Kidney epithelial cell (primary cell): Measurements from ENCODE around the gene CALB2. TPM values are rescaled to one million over a fixed set of nuclear protein-coding genes. Genes with fewer than 3 reads are reported as not detected.

Experiments used
- DNase-seq: peaks from one replicate; pipeline ENCODE4 v3.0.0-alpha.2; 2010; ENCODE audit warnings: low read depth
- H3K27me3 ChIP-seq: 2 replicates; pipeline ENCODE4 v1.6.0; 2011; ENCODE audit warnings: low read length; ENCODE audit not compliant: control insufficient read depth, insufficient read depth
- H3K36me3 ChIP-seq: 2 replicates; pipeline ENCODE4 v1.5.1; 2011; ENCODE audit warnings: low read length; ENCODE audit not compliant: control insufficient read depth, insufficient read depth
- H3K4me3 ChIP-seq: 2 replicates; pipeline ENCODE4 v1.5.1; 2011; ENCODE audit warnings: low read depth, mild to moderate bottlenecking, control low read depth, low read length
- total RNA-seq: library from RNA; depleted of rRNA; stranded (reverse); fragments of >200 nt; gene quantifications from 2 replicates; pipeline ENCODE4 v1.2.3, GENCODE V29; 2015
- TF ChIP-seq, protein P1 (sequence below): IDR thresholded peaks from 2 replicates; pipeline ENCODE4 v1.5.1; 2011; ENCODE audit warnings: mild to moderate bottlenecking, moderate library complexity, low read length, control low read depth, inconsistent platforms; ENCODE audit not compliant: insufficient read depth, poor library complexity, severe bottlenecking

The CALB2 gene
- total RNA-seq, 1 donor from 2014 or later: 6.2 TPM

DNA sequence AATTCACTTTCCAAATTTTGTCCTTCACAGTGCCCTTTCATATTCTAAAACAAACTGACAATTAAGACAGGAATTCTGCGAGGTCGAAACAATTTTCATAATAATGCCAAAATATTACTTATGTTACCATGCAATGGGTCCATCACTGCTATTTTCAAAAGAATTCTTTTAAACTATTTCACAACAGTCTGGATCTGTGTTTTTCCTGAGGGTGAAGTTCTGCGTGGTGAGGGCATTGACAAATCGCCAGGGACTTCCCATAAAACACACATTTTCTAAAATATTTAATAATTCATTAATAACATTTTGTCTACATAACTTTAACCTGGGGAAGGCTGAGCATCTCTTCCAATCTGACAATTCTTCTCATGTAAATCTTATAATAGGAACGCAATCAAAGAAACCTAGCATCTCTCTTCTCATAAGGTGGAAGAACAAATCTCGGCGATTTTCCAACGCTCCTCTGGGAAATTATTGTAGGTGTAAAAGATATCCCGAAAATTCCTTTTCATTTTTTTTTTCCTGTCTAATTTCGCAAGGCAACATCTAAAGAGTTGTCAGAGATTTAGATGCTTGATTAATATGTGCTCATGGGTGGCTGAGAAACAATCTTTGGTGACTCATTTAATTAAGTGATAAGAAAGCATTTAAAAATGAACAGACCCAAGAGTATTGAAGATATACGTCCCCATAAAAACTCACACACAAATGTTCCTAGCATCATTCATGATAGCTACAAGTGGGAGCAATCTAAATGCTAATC, 41.5 kb downstream of the CALB2 start:
- no peak for DNase-seq
- Histone ChIP-seq H3K36me3 (no peaks in the 10 kb centered on the region), H3K4me3 (no peak overlapping the region), H3K27me3 (no peaks in the 10 kb centered on the region)
- TF ChIP-seq, protein P1, sequence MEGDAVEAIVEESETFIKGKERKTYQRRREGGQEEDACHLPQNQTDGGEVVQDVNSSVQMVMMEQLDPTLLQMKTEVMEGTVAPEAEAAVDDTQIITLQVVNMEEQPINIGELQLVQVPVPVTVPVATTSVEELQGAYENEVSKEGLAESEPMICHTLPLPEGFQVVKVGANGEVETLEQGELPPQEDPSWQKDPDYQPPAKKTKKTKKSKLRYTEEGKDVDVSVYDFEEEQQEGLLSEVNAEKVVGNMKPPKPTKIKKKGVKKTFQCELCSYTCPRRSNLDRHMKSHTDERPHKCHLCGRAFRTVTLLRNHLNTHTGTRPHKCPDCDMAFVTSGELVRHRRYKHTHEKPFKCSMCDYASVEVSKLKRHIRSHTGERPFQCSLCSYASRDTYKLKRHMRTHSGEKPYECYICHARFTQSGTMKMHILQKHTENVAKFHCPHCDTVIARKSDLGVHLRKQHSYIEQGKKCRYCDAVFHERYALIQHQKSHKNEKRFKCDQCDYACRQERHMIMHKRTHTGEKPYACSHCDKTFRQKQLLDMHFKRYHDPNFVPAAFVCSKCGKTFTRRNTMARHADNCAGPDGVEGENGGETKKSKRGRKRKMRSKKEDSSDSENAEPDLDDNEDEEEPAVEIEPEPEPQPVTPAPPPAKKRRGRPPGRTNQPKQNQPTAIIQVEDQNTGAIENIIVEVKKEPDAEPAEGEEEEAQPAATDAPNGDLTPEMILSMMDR: no peak

DNA sequence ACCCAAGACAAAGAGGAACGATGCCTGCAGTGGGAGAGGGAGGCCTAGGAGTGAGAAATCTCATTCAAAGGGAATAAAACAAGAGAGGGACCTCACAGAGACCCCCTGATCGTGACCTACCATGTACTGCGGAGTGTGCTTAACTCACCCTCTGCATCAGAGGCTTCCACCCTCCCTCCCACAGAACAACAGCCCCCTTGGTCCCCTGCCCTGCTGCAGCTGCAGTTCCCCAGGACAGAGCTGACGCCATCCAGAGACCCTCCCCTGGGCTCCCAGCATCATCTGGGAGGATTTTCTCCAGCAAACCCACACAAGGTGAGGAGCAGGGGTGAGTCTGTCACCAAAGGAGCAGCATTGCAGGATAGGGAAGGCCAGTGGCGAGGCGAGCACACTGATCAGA, 43.5 kb downstream of the CALB2 start:
- no peak for DNase-seq
- Histone ChIP-seq H3K4me3 (no peak overlapping the region), H3K27me3 (no peaks in the 10 kb centered on the region), H3K36me3 (no peaks in the 10 kb centered on the region)
- TF ChIP-seq, protein P1: no peak

DNA sequence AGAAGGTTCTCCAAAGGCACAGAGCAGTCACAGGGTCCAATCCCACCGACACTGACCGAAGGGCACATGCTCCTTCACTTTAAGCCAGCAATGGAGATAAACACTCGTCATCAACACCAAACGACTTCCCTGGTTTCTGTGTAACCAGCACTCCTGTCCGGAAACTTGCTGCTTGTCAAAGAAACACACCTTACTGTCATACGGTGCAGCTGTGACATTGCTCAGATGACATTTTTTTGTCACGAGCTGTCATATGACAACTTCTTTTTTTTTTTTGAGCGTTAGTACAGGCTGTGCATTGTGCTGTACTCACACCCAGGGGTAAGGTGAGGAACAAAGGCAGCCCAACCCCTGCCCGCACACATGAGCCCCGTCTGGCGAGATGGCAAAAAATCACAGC, 44.2 kb downstream of the CALB2 start:
- Histone ChIP-seq H3K36me3 (no peaks in the 10 kb centered on the region), H3K27me3 (no peaks in the 10 kb centered on the region), H3K4me3 (no peak overlapping the region)
- TF ChIP-seq, protein P1: no peak
- no peak for DNase-seq

DNA sequence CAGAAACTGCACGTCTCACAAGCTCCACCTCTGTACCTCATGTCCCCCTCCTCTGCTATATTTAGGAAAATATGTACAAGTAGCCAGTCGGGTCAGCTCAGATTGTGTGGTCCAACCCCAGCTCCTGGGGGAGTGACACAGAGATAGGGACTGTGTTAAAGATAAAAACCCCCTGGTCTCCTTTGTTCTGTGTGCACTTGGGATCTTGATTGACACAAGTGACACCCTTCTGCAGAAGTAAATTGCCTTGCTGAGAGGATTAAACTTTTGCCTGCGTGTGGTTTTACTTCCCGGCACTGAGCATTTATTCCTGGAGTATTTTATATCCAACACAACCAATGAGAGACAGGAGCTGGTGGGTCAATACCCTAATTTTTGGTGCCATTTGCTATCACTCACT, 45.8 kb downstream of the CALB2 start:
- no peak overlapping the region for H3K4me3 ChIP-seq
- no peaks in the 10 kb centered on the region for H3K27me3 ChIP-seq
- no peaks in the 10 kb centered on the region for H3K36me3 ChIP-seq
- TF ChIP-seq, protein P1: no peak
- DNase-seq: no peak

DNA sequence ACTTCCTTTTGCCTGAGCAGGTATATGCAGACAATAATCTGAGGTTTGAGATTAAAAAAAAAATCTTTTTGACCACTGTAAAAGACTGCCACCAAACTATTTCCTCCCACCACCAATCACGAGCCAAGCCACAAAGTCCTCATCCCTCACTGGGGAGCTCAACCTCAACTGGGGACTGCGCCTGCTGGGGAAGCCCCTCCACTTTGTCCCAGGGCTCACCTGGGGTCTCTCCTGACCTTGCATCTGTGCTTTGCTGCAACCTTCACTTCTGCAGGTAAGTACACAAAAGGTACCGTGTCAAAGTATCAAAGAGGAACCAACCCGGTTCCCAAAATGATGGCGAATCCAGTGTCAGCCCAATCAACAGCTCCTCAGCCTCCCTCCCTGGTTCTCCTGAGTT, 47.8 kb downstream of the CALB2 start:
- Histone ChIP-seq H3K36me3 (no peaks in the 10 kb centered on the region), H3K4me3 (no peak overlapping the region), H3K27me3 (peaks cover 3% of the 10 kb centered on the region)
- TF ChIP-seq, protein P1: no peak
- no peak for DNase-seq

DNA sequence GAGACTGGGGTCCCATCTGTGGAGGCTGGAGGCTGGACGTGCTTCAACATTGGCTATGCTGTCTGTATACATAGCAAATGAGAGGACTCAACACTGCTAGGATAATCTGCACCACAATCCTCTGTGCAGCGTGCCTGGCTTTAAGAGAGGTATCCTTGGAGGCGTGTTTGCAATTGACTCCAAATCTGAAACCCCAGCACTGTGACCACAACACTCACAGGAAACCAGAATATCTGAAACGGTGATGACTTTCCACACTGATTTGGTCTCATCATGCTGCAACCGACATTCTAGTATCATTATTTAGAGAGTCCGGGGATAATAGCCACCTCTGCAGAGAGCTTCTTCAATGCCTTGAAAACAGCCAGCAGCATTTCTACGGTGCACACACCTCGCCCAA, 48.2 kb downstream of the CALB2 start:
- no peaks in the 10 kb centered on the region for H3K36me3 ChIP-seq
- no peak for DNase-seq
- peaks cover 3% of the 10 kb centered on the region for H3K27me3 ChIP-seq
- TF ChIP-seq, protein P1: no peak
- H3K4me3 ChIP-seq: no peak overlapping the region
